Measurements from ENCODE around the gene FAM227B. TPM values are rescaled to one million over a fixed set of nuclear protein-coding genes. Genes with fewer than 3 reads are reported as not detected.
"Not testable (repeated sequence)": the region's sequence is repeated elsewhere in the genome, so short reads cannot be mapped to it uniquely, and the experiment has no call there.

Gene FAM227B
- total RNA-seq, 1 donor from 2014 or later, result 5.8 TPM

GRCh38 chr15:49621887-49622286, 1.3 kb upstream of the FAM227B start:
- Histone ChIP-seq H3K36me3 (ENCODE audit: control insufficient read depth, insufficient read depth, low read length) (peaks cover 1% of the 10 kb centered on the region), H3K27me3 (ENCODE audit: control insufficient read depth, insufficient read depth, low read length) (no peaks in the 10 kb centered on the region), H3K4me3 (ENCODE audit: low read depth, low read length) (peak overlapping the region; percentile 86)
- TF ChIP-seq CTCF (IDR thresholded peaks at IDR 0.05; ENCODE audit: insufficient read depth, low read length, poor library complexity, severe bottlenecking), result no peak
- no peak for DNase-seq (ENCODE audit: low read depth)

- DNase-seq (ENCODE audit: low read depth), result no peak
- TF ChIP-seq CTCF (IDR thresholded peaks at IDR 0.05; ENCODE audit: insufficient read depth, low read length, poor library complexity, severe bottlenecking), result no peak
- Histone ChIP-seq H3K4me3 (ENCODE audit: low read depth, low read length) (peak overlapping the region; percentile 86), H3K36me3 (ENCODE audit: control insufficient read depth, insufficient read depth, low read length) (peaks cover 1% of the 10 kb centered on the region), H3K27me3 (ENCODE audit: control insufficient read depth, insufficient read depth, low read length) (no peaks in the 10 kb centered on the region)
These were observed 788 bp upstream of the FAM227B start for GRCh38 chr15:49621401-49621811.

- no peak for TF ChIP-seq CTCF (IDR thresholded peaks at IDR 0.05; ENCODE audit: insufficient read depth, low read length, poor library complexity, severe bottlenecking)
- Histone ChIP-seq H3K36me3 (ENCODE audit: control insufficient read depth, insufficient read depth, low read length) (no peaks in the 10 kb centered on the region), H3K4me3 (ENCODE audit: low read depth, low read length) (peak overlapping the region; percentile 86), H3K27me3 (ENCODE audit: control insufficient read depth, insufficient read depth, low read length) (no peaks in the 10 kb centered on the region)
- DNase-seq (ENCODE audit: low read depth), result no peak
These were observed 419 bp downstream of the FAM227B start for GRCh38 chr15:49620199-49620598.

- TF ChIP-seq CTCF (IDR thresholded peaks at IDR 0.05; ENCODE audit: insufficient read depth, low read length, poor library complexity, severe bottlenecking), result no peak
- H3K27me3 ChIP-seq (ENCODE audit: control insufficient read depth, insufficient read depth, low read length), result no peaks in the 10 kb centered on the region
- DNase-seq (ENCODE audit: low read depth), result no peak
- no peak overlapping the region for H3K4me3 ChIP-seq (ENCODE audit: low read depth, low read length)
- no peaks in the 10 kb centered on the region for H3K36me3 ChIP-seq (ENCODE audit: control insufficient read depth, insufficient read depth, low read length)
These were observed 1.4 kb downstream of the FAM227B start for GRCh38 chr15:49619226-49619625.

- not testable (repeated sequence) for H3K27me3 ChIP-seq (ENCODE audit: control insufficient read depth, insufficient read depth, low read length); DNase-seq (ENCODE audit: low read depth); H3K4me3 ChIP-seq (ENCODE audit: low read depth, low read length); H3K36me3 ChIP-seq (ENCODE audit: control insufficient read depth, insufficient read depth, low read length)
These were observed 8.4 kb downstream of the FAM227B start for GRCh38 chr15:49612240-49612639.

GRCh38 chr15:49610157-49610918, 10.3 kb downstream of the FAM227B start:
- no peak for TF ChIP-seq CTCF (IDR thresholded peaks at IDR 0.05; ENCODE audit: insufficient read depth, low read length, poor library complexity, severe bottlenecking)
- H3K4me3 ChIP-seq (ENCODE audit: low read depth, low read length), result no peak overlapping the region
- DNase-seq (ENCODE audit: low read depth), result no peak
- no peaks in the 10 kb centered on the region for H3K27me3 ChIP-seq (ENCODE audit: control insufficient read depth, insufficient read depth, low read length)
- H3K36me3 ChIP-seq (ENCODE audit: control insufficient read depth, insufficient read depth, low read length), result no peaks in the 10 kb centered on the region
